Fibroblast of the aortic adventitia (primary cell): ENCODE measurements around the gene MYH10. TPM values are rescaled to one million over a fixed set of nuclear protein-coding genes. Genes with fewer than 3 reads are reported as not detected.

Experiments
- DNase-seq: peaks from one replicate; pipeline ENCODE4 v3.0.0-alpha.2; 2010; ENCODE audit warnings: low read depth
- H3K4me3 ChIP-seq: 2 replicates; pipeline ENCODE4 v1.5.1; 2011; ENCODE audit warnings: low read depth, mild to moderate bottlenecking, control low read depth, low read length, moderate library complexity
- CTCF ChIP-seq: IDR thresholded peaks from 2 replicates; pipeline ENCODE4 v1.5.1; 2011; ENCODE audit warnings: mild to moderate bottlenecking, low read length, control low read depth, inconsistent platforms; ENCODE audit not compliant: insufficient read depth
- total RNA-seq: library from RNA; depleted of rRNA; stranded (reverse); fragments of >200 nt; gene quantifications from 2 replicates; pipeline ENCODE4 v1.2.3, GENCODE V29; 2012; ENCODE audit warnings: low replicate concordance

MYH10 gene
- total RNA-seq, 1 donor = 85.7 TPM

DNA sequence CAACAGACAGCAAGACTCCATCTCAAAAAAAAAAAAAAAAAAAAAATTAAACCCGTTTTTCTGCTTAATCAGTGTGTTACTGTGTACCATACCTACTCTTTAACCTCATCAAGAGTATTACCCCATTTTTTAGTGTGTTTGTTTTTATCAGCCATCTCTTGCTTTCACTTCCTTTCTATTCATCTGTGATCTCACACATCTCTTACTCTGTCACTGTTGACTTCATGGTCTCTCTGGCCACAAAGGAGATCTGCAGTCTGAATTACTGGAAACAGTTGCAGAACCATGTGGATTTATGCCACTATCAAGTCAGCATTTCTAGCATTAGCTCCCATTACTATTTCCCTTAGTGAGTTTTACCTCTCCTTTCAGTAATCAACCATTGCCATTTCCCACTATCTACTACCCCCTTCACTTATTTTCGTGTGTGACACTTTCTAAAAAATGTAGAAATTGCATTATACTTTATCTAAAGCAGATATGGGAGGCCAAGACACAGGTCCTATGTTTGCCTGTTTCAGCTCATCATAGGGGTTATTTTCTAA, 174.8 kb downstream of the MYH10 start:
- H3K4me3 ChIP-seq = no peak overlapping the region
- DNase-seq = no peak
- no peak for TF ChIP-seq CTCF

GRCh38 chr17:8453326-8453725, 177.2 kb downstream of the MYH10 start:
- DNase-seq = no peak
- no peak for TF ChIP-seq CTCF
- H3K4me3 ChIP-seq = no peak overlapping the region

GRCh38 chr17:8451933-8452614, 178.5 kb downstream of the MYH10 start:
- DNase-seq = no peak
- no peak for TF ChIP-seq CTCF

GRCh38 chr17:8448310-8448709, 182.2 kb downstream of the MYH10 start:
- TF ChIP-seq CTCF = no peak
- no peak for DNase-seq
- H3K4me3 ChIP-seq = no peak overlapping the region

More at GRCh38 chr17:8451933-8452614, 178.5 kb downstream of the MYH10 start:
- H3K4me3 ChIP-seq = no peak overlapping the region

DNA sequence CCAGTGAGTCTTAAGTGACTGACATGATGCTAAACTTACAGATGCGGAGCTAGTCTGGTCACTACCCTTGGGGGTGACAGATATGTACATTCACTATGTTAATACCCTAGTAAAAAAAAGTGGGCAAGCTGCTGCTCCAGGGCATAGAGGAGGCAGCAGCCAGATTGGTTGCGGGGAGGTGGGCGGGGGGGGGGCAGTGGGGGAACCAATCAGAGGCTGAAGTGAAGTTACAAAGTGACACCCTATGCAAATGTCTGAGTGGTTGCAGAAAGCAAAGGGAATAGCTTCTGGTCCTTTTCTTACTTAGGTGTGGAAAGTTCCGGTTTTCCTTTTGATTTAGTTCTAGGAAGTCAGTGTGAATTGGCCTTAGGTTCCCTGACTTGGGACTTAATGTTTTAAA, 182.7 kb downstream of the MYH10 start:
- no peak for TF ChIP-seq CTCF
- H3K4me3 ChIP-seq = no peak overlapping the region
- no peak for DNase-seq

DNA sequence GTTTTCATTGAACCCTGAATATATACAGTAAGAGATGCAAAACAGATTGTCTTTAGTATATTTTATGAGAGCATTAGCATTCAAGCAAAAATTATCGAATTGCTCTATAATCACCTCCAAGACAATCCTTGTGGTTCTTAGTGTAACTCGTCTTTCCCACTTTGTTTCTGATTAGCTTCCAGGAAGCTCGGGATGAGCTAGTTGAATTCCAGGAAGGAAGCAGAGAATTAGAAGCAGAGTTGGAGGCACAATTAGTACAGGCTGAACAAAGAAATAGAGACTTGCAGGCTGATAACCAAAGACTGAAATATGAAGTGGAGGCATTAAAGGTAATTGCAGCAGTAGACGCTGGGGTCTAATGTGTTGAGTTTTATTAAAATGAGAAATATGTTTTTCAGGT, 185.0 kb downstream of the MYH10 start:
- TF ChIP-seq CTCF = no peak
- DNase-seq = no peak

DNA sequence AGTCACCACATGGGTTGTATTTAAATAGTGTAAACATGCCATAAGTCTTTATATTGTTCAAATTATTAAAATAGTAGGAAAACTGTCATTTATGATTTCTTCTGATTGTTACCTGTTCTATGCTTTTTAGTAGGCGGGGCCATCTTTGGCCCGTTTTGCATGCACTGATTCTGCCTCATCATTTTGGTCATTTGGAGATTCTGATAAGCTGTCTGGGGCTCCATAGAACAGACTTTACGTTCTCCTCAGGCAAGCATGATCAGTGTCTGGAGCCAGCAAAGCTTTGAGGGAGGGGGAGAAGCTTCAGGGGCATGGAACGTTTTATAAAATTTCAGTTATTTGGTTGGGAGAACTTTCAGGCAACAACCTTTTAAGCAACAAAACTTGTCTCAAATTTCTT, 186.0 kb downstream of the MYH10 start:
- no peak for TF ChIP-seq CTCF
- no peak for DNase-seq

More for the DNA sequence above, 185.0 kb downstream of the MYH10 start:
- H3K4me3 ChIP-seq = no peak overlapping the region

More for the DNA sequence above, 186.0 kb downstream of the MYH10 start:
- no peak overlapping the region for H3K4me3 ChIP-seq
